Measurements from ENCODE around the gene CAMKV.
"Not testable (repeated sequence)": the region's sequence is repeated elsewhere in the genome, so short reads cannot be mapped to it uniquely, and the experiment has no call there.

Gene CAMKV, protein sequence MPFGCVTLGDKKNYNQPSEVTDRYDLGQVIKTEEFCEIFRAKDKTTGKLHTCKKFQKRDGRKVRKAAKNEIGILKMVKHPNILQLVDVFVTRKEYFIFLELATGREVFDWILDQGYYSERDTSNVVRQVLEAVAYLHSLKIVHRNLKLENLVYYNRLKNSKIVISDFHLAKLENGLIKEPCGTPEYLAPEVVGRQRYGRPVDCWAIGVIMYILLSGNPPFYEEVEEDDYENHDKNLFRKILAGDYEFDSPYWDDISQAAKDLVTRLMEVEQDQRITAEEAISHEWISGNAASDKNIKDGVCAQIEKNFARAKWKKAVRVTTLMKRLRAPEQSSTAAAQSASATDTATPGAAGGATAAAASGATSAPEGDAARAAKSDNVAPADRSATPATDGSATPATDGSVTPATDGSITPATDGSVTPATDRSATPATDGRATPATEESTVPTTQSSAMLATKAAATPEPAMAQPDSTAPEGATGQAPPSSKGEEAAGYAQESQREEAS

DNA sequence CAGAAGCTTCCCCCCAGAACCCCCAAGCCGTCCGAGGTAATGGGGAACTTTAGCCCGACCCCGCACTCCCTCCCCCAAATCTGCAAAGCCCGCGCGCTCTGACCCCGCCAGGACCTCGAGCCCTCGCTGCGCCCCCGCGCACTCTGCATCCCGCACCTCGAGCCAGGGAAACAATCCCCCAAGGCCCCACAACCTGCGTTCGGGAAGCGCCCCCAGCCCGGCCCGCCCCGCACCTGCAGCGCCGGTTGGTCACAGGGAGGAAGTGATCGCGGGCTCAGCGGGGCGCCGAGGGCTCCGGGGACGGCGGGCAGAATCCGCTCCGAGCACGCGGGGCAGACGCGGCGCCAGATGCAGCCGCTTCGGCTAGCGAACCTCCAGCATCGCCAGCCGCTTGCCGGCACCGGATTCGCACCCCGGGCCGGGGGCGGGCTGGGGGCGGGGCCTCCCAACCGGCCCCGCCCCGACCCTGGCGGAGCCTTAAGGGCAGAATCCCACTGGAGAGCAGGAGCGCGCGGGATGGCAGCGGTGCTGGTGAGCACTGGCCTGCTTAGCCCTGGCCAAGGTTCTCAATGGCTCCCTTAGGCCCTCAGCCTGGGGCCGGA, at the start of gene CAMKV:
Gene CAMKV (minus strand): TSS at position 382 of the 602 bp plus-strand sequence. CDS start 7,518 bp downstream, outside the sequence.
- no peak for DNase-seq (ENCODE audit: low read depth)

DNA sequence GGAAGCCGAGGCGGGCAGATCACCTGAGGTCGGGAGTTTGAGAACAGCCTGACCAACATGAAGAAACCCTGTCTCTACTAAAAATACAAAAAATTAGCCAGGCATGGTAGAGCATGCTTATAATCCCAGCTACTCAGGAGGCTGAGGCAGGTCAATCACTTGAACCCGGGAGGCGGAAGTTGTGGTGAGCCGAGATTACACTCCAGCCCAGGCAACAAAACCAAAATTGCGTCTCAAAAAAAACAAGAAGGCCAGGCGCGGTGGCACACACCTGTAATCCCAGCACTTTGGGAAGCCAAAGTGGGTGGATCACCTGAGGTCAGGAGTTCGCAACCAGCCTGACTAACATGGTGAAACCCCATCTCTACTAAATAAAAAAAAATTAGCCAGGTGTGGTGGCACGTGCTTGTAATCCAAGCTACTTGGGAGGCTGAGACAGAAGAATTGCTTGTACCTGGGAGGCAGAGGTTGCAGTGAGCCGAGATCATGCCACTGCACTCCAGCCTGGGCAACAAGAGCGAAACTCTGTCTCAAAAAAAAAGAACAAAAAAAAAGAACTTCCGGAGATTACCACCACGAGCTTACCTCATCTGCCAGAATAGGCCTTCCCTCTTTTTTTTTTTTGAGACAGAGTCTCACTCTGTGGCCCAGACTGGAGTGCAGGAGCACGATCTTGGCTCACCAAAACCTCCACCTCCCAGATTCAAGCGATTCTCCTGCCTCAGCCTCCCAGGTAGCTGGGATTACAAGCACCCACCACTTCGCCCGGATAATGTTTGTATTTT, 48.3 kb upstream of the CAMKV start:
- DNase-seq (ENCODE audit: low read depth): not testable (repeated sequence)

DNA sequence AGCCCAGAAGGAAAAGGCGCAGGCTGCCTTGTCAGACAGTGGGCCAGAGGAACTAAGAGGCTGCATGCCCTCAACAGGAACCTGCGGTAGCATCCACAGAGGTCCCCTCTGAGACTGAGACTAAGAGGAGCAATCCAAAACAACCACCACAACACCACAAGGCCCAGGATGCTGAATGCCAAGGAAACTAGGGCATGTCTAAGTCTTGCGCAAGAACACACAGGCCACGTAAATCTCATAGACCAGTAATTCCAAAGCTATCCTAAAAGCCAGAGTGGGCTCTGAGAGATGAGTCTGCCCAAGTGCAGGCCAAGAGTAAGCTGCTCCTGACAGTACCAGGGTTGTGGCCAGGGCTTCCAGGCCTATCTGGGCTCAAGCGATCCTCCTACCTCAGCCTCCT, 47.0 kb upstream of the CAMKV start:
- no peak for DNase-seq (ENCODE audit: low read depth)

DNA sequence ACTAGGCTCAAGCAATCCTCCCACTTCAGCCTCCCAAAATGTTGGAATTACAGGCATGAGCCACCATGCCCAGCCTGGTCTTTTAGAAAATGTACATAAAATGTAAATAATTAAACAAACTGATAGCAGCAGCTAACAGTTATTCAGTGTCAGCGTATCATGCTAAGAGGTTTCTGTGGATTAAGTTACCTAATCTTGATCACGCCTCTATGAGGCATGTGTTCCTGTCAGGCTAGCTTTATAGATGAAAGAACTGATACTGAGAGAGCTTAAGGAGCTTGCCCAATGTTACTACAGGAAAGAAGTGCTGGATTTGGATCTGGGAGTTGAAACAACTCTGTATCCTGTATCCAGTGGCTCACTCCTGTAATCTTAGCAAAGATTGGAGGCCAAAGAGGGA, 45.2 kb upstream of the CAMKV start:
- no peak for DNase-seq (ENCODE audit: low read depth)

DNA sequence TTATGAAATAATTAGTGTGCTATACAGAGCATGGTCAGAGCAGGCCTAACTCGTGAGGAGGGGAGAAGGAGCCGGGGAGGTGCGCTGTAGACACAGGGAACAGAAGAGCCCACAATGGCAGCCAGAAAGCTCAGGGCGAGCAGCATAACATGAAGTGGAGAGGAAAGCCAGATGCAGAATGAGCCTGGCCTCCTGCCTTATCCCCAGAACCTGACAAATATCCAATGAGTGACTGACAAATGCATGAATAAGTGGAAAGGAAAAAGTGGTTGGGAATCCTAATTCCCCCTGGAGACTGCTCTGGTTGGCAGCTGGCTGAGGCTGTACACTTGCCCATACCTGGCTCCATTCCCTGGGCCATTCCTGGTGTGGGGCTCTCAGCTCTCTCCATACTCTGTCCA, 43.2 kb upstream of the CAMKV start:
- no peak for DNase-seq (ENCODE audit: low read depth)

DNA sequence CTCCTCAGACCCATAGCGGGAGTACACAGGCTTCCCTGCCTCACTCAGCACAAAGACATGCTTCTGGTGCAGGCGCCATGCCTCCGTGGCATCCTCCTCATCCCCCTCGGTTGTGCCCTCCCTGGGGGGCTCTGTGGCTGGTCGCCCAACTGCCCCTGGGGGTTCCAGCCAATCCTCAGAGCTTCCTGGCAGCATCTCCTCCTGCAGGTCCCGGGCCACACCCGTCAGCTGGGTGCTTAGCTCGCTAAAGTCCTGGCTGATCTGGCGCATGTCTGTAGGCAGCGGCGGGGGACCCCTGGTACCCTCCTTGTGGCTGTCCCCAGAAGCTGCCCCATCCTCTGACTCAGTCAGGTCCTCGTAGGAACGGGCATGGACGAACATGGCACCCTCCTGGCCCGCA, 41.9 kb upstream of the CAMKV start:
- no peak for DNase-seq (ENCODE audit: low read depth)

DNA sequence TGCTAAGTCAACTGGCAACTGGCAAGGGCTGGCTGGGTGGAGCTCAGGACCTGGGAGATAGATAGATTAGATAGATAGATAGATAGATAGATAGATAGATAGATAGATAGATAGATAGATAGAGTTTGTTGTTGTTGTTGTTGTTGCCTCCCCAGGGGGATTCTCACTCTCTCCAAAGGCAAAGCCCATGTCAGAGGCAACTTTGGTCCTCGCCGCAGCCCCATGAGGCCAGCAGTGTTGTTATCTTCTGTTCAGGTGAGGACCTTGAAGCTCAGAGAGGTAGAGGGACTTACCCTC, 41.4 kb upstream of the CAMKV start:
- DNase-seq (ENCODE audit: low read depth): no peak

DNA sequence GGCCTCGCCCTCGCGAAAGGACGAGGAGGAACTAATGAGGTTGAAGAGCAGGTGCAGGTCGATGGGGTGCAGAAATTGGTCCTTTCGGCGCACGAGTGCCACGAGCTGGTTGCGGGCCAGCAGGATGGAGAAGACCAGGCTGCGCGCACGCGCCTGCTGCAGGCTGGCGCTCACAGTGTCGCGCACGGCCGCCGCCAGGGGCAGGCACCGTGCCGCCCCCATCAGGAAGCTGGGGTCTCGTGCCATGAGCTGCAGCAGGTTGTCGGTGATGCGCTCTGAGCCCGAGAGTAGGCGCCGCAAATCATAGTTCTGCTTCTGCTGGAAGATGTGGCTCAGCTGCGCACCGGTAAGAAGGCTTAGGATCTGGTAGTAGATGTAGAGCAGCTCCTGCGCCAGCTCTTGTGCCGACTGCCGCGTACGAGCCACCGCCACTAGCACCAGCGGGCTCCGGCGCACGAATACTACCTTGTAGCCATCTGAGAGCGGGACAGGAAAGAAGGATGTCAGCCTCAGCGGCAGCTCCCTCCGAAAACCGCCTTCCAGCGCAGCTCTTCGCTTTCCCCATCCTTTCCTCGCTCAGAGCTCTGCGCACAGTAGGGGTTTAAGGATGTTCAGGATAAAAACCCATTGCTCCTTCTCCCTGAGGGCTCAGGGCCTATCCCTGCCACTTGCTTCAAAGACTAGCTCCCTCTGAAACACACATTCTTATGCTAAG, 40.9 kb upstream of the CAMKV start:
- no peak for DNase-seq (ENCODE audit: low read depth)

DNA sequence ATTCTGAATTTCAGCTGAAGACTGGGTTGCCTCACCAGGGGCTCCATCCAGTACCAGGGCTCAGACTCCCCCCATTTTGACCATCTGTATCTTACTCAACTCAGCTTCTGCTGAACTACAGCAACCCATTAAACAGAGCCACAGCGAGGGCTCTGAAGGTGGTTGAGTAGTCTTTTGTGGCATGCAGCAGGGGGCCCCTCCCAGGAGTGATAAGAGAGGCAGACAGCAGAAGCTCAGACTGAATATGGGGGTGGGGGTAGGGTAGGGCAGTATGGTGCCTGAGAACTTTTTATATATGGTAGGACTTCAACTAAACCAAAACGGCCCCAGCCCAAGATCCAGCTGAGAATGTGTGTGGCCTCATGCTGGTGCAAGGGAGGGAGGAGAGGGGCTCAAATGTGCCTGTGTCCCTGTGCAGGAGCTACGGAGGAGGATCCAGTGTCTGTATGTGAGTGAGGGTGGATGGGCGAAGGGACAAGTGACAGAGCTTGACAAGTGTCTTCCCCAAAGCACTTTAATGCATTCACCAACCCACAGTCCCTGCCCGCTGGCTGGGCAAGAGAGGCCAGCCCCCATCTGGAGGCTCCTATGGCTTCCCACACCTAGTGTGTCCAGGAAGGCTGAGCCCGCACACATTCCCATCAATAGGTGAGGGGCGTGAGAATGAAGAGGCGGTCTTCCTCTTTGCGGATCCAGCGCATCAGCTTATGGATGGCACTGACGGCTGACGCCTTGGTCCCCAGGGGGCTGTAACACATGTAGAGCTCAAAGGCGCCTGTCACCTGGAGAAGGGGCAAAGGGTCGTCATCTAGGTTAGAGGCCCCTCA, 38.9 kb upstream of the CAMKV start:
- DNase-seq (ENCODE audit: low read depth): no peak

DNA sequence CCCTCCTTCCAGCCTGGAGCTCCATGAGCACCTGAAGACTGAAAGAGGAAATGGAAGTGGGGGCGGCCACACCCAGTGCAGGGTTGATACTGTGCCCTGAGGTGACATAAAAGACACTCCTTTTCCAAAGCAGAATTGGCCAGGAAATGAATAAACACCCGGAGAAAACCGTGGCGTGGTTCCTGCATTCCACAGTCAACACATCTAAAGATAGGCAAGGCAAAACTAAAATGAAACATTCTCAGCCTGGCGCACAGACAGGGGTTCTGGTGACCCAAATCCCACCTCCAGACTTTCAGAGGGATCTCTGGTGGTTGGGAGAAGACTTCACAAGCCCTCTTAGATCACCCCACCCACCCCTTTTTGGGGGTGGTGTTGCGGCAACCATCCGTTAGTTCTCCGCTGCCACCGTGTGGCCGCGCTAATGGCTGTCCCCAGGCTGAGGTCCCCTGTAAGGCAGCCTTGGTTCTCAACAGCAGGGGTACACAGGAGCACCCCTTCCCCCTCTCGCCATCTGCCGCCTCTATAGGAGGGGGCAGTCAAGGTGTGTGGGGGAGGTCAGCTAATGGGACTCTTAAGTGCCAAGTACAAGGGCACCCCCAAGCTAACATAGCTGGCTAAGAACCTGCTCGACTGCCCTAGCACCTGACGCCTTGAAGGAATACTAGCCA, 36.5 kb upstream of the CAMKV start:
- peak; percentile 19 for DNase-seq (ENCODE audit: low read depth)

DNA sequence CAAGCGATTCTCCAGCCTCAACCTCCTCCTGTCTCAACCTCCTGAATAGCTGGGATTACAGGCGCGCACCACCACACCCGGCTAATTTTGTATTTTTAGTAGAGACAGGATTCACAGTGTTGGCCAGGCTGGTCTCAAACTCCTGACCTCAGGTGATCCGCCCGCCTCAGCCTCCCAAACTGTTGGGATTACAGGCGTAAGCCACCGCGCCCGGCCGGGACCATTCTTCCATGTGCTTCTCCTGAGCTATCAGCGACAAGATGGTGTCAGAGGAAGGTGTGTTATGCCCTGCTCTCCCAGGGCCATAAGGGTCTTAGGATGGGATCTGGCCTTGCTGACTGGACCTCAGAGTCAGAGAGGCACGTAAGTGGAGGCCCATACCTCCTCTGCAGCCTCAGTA, 34.7 kb upstream of the CAMKV start:
- DNase-seq (ENCODE audit: low read depth): not testable (repeated sequence)

DNA sequence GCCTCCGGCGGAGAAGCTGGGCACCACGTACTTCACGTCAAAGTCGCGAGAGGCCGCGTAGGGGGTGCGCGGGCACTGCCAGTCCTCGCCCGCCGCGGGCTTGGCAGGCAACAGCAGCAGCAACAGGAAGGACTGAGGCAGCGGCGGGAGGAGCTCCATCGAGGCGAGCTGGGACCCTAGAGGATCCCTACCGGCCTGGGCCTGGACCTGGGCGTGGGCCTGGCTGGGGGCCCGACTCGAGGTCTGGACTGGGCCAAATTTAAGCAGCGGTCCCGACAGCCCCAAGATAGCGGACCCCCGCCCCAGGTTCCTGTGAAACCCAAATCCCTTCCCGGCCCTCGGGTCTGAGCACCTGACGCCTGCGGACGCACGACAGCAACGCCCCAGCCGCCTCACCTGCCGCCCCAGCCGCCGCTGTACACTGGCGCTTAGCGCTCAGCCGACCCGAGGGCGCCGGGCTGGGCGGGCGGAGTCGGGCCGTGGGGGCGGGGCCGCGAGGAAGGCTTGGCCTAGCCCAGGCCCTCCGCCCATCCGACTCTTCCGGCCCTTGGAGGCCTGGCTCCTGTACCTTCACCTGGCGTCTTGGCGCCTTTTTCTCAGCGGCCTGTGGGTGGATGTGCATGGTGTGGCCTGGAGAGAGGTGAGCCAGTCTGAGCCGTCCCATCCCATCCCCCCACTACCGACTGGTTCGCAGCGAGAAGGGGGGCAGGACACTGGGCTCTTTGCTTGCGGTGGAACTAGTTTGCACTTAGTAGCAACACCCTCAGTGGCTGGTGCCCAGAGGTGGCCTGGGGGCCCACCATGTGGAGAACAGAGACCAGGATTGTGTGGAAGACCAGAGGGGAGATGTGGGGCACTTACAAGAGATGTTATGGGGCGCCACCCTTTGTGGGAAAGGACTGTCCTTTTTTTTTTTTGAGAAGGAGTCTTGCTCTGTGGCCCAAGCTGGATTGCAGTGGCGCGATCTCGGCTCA, 34.0 kb upstream of the CAMKV start, which contains the start of gene MST1R:
Gene MST1R (minus strand): TSS at position 423 of the 974 bp plus-strand sequence. CDS start 264 bp downstream, at position 159.
- DNase-seq (ENCODE audit: low read depth): no peak

DNA sequence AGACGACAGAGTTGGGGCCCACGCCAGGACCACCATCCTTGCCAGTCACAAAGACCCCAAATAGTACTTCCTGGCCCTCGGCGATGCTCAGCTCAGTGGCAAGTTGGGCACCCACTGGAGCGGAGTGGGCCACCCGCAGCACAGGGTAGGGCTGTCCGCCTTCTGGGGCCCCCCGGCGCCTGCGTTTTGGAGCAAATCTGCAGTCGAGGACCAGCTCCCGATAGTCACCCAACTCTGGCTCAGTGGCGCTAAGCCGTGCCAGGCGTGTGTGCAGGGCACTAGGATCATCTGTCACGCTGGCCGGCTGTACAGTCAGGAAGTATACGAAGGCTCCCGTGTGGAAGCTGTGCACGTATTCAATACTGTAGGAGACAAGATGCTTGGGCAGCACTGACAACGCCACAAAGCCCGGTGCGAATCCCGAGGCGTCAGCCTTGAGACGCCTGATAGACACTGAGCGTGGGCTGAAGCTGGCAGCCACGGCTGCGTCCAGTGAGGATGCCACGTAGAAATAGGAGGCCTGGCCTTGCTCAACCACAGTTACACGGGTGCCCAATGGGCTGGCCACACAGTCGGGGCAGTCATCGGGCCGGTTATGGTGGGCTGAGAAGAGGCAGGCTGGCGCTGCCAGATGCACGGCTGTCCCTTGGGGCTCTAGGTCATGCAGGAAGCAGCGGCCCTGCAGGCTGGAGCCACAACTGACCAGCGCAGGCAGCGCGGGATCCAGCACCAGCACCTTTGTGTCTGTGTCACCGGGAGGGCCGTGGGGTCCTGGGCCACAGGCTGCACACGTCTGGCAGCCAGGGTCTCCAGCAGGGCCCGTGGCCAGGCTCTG, 33.0 kb upstream of the CAMKV start:
- no peak for DNase-seq (ENCODE audit: low read depth)

DNA sequence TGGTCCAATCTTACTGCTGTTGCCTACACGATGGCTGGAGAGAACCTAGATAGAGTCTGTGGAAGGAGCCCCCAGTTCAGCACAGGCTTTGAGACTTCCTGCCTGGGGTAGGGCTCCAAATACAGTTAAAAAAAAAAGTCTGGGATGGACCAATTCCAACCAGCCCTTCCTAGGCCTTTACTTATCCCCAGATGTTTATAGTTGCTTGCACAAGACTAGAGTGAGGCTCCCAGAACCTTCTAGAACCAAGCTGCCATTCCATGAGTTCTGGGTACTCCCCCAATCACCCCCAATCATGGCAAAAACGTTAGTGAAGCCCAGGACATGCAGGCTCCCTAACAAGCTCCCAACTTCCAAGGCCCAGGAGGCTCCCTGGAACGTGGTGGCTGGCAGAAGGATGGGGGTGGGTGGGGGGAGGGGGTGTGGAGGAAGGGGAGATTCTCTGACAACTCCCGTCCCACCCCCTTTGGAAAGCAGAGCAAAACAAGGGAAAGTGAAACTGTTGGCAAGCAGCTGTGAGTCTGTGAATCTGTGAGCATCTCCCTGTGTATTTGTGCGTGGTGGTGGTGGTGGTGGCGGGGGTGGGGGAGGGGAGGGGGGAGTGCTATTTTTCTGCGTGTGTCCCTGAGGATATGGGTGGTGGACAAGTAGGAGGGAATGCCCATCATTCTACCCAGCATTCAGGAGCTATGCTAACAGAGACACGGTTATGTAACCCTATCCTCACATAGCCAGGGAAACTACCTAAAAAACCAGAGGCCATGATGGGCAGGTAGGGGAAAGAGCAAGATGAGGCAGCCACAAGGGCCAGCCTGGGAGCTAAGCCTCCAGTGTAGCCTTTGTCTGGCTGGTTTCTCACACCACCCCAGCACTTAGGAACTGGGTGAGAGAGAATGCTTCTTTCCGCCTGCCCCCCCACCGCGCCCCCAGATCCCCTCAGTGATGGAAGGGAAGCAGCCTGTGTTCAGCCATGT, 31.9 kb upstream of the CAMKV start:
- DNase-seq (ENCODE audit: low read depth): no peak

DNA sequence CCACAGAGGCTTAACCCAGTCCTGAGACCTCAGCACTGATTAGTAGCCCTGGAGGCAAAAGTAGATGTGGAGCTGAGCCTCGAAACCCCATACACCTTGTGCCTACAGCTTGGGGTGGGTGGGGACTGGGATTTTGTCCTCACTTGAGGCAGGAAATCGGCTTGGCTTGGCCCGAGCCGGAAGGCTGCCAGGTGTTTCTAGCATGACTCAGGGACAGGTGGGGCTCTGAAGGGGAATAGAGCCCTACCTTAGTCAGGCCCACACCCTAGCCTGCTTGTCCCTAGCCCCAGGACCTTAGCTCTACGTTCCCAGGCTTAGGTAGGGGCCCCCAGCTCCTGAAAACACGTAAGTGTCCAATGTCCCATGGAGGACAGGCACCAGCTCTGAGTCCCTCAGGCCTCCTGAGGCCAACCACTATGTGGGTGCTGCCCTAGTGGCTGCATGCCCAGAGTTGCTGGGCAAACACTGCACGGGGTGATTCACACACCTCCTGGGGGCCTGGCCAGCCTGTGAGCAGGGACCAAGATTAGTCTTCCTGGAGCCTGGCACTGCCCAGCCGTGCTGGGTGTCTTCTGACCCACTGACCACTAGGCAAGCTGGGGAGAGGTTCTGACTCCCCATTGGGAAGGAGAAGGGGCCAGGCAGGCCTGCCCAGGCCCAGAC, 30.9 kb upstream of the CAMKV start:
- peak; percentile 14 for DNase-seq (ENCODE audit: low read depth)

DNA sequence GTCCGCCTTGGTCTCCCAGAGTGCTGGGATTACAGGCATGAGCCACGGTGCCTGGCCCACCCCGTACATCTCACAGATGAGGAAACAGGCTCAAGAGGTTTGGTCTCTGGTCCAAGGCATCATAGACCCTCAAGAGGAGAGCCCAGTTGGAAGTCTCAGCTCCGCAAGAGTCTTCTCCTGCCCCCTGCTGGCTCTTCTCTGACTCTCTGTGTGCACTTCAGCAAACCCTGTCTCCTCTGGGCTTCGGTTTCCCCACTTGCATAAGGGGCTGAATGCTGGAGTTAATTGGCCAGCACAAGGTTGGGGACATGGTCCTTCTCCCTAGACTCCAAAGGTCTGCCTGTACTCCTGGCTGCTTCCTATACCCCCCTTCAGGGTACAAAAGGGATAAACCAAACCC, 30.1 kb upstream of the CAMKV start:
- no peak for DNase-seq (ENCODE audit: low read depth)

DNA sequence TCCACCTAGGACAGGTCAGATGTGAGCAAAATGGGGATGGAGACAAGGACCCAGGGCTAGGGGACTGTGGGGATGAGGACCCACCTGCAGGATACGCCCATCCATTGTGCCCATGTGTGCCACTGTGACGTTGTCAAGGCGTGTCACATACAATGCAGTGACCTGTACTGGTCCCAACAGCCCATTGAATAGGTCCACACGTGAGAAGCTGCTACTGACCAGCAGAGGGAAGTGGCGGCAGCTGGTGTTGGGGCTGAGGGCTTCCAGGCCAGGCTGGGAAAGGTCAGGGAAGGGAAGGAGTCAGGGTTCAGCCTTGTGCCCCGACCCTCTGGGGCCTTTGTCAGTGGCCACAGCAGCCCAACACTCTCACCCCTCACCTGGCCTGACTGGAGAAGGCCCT, 29.3 kb upstream of the CAMKV start:
- no peak for DNase-seq (ENCODE audit: low read depth)

Data from HS-5 (cell line).